Hepatocyte (in vitro differentiated cells): ENCODE results near the gene SLC1A4.

Experiments used
- EZH2 ChIP-seq: fragments of 200-600 bp; sonication (generic); IDR thresholded peaks from 2 replicates; pipeline ENCODE4 v1.6.1; 2016; ENCODE audit warnings: antibody characterized with exemption, mild to moderate bottlenecking, borderline replicate concordance
- EZH2phosphoT487 ChIP-seq: fragments of 200-600 bp; sonication (generic); IDR thresholded peaks from one replicate; pipeline ENCODE4 v1.6.1; 2018; ENCODE audit warnings: antibody characterized with exemption, mild to moderate bottlenecking, low read depth, moderate library complexity; ENCODE audit not compliant: unreplicated experiment, severe bottlenecking
- TF ChIP-seq, protein P1 (sequence below): fragments of 200-600 bp; sonication (generic); IDR thresholded peaks from 2 replicates; pipeline ENCODE4 v1.5.1; 2016; ENCODE audit warnings: antibody characterized with exemption, mild to moderate bottlenecking; ENCODE audit not compliant: poor library complexity

DNA sequence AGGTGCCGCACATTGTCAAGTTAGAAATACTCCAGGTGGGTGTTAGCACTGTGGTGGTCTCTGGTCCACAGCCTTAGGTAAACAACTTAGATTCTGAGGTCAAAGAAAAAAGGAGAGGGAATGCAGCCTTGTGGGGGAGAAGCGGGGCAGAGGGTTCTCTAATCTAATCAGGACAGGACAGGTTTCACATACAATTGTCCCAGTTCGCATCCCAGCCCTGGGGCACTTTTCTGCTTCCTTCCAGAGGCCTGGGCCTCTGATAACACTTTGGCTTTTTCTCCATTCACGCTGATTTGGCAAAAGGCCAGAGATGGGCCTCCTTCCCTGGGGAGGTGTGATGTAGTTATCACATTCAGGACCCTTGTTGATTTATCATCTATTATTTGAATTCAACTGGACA, 32.5 kb downstream of the SLC1A4 start:
- TF ChIP-seq, protein P1, sequence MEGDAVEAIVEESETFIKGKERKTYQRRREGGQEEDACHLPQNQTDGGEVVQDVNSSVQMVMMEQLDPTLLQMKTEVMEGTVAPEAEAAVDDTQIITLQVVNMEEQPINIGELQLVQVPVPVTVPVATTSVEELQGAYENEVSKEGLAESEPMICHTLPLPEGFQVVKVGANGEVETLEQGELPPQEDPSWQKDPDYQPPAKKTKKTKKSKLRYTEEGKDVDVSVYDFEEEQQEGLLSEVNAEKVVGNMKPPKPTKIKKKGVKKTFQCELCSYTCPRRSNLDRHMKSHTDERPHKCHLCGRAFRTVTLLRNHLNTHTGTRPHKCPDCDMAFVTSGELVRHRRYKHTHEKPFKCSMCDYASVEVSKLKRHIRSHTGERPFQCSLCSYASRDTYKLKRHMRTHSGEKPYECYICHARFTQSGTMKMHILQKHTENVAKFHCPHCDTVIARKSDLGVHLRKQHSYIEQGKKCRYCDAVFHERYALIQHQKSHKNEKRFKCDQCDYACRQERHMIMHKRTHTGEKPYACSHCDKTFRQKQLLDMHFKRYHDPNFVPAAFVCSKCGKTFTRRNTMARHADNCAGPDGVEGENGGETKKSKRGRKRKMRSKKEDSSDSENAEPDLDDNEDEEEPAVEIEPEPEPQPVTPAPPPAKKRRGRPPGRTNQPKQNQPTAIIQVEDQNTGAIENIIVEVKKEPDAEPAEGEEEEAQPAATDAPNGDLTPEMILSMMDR = no peak
- TF ChIP-seq EZH2 = no peak
- no peak for TF ChIP-seq EZH2phosphoT487
